Trophoblast cell (in vitro differentiated cells and primary cell): Measurements from ENCODE around the gene STX3.
"Not testable (repeated sequence)": the region's sequence is repeated elsewhere in the genome, so short reads cannot be mapped to it uniquely, and the experiment has no call there.

Experiments used
- DNase-seq, 2 donors: peaks; one replicate each; pipeline ENCODE4 v3.0.0-alpha.2; 2016
- H2AFZ ChIP-seq: 2 replicates; pipeline ENCODE4 v1.6.1; 2013; ENCODE audit warnings: low read length, moderate library complexity, mild to moderate bottlenecking; ENCODE audit not compliant: insufficient read depth, poor library complexity
- H2AK5ac ChIP-seq: 2 replicates; pipeline ENCODE4 v1.6.1; 2013; ENCODE audit warnings: mild to moderate bottlenecking, low read length
- H2BK120ac ChIP-seq: 2 replicates; pipeline ENCODE4 v1.6.1; 2013; ENCODE audit warnings: low read length, mild to moderate bottlenecking, moderate library complexity; ENCODE audit not compliant: insufficient read depth, poor library complexity
- H2BK12ac ChIP-seq: 2 replicates; pipeline ENCODE4 v1.6.1; 2013; ENCODE audit warnings: mild to moderate bottlenecking, low read length, moderate library complexity
- H2BK5ac ChIP-seq: 2 replicates; pipeline ENCODE4 v1.6.1; 2013; ENCODE audit warnings: low read length, low read depth, moderate library complexity, mild to moderate bottlenecking; ENCODE audit not compliant: poor library complexity
- H3K14ac ChIP-seq: 2 replicates; pipeline ENCODE4 v1.6.1; 2013; ENCODE audit warnings: mild to moderate bottlenecking, low read length
- H3K18ac ChIP-seq: 2 replicates; pipeline ENCODE4 v1.6.1; 2013; ENCODE audit warnings: mild to moderate bottlenecking, low read length
- H3K23ac ChIP-seq: 2 replicates; pipeline ENCODE4 v1.6.1; 2013; ENCODE audit warnings: low read length
- H3K27ac ChIP-seq: 2 replicates; pipeline ENCODE4 v1.5.1; 2013; ENCODE audit warnings: low read depth, mild to moderate bottlenecking, inconsistent platforms, low read length, moderate library complexity
- H3K27me3 ChIP-seq: 2 replicates; pipeline ENCODE4 v1.6.1; 2013; ENCODE audit warnings: inconsistent platforms, mild to moderate bottlenecking, low read length, moderate library complexity; ENCODE audit not compliant: insufficient read depth
- H3K36me3 ChIP-seq, 2 experiments: 1 replicate in 1 of 2; 2 replicates in 1 of 2; pipeline ENCODE4 v1.6.1; 2013; ENCODE audit warnings: low read length in 2 of 2, mild to moderate bottlenecking in 2 of 2, moderate library complexity in 1 of 2; ENCODE audit not compliant: insufficient read depth in 2 of 2, control insufficient read depth in 1 of 2
- H3K4ac ChIP-seq: 2 replicates; pipeline ENCODE4 v1.6.1; 2013; ENCODE audit warnings: low read depth, mild to moderate bottlenecking, low read length, moderate library complexity
- H3K4me1 ChIP-seq, 2 experiments: 1 replicate in 1 of 2; 2 replicates in 1 of 2; pipeline ENCODE4 v1.6.1; 2013; ENCODE audit warnings: low read length in 2 of 2, mild to moderate bottlenecking in 2 of 2, moderate library complexity in 1 of 2; ENCODE audit not compliant: insufficient read depth in 2 of 2, control insufficient read depth in 1 of 2
- H3K4me2 ChIP-seq: 2 replicates; pipeline ENCODE4 v1.6.1; 2013; ENCODE audit warnings: inconsistent platforms, mild to moderate bottlenecking, low read length, moderate library complexity
- H3K4me3 ChIP-seq: 2 replicates; pipeline ENCODE4 v1.5.1; 2013; ENCODE audit warnings: mild to moderate bottlenecking, low read depth, low read length, inconsistent platforms
- H3K79me1 ChIP-seq: one replicate; pipeline ENCODE4 v1.6.1; 2013; ENCODE audit warnings: low read length
- H3K79me2 ChIP-seq: 2 replicates; pipeline ENCODE4 v1.6.1; 2013; ENCODE audit warnings: low read length, mild to moderate bottlenecking; ENCODE audit not compliant: control insufficient read depth, insufficient read depth, poor library complexity
- H3K9ac ChIP-seq: 2 replicates; pipeline ENCODE4 v1.6.1; 2013; ENCODE audit warnings: mild to moderate bottlenecking, low read length
- H3K9me3 ChIP-seq: 2 replicates; pipeline ENCODE4 v1.6.1; 2013; ENCODE audit warnings: low read depth, mild to moderate bottlenecking, control low read depth, inconsistent platforms, low read length; ENCODE audit not compliant: insufficient read depth
- H4K12ac ChIP-seq: 2 replicates; pipeline ENCODE4 v1.6.1; 2013; ENCODE audit warnings: low read depth, mild to moderate bottlenecking, low read length, moderate library complexity
- H4K8ac ChIP-seq: 2 replicates; pipeline ENCODE4 v1.6.1; 2013; ENCODE audit warnings: low read depth, mild to moderate bottlenecking, low read length, moderate library complexity
- H4K91ac ChIP-seq: one replicate; pipeline ENCODE4 v1.6.1; 2013; ENCODE audit warnings: low read depth, mild to moderate bottlenecking, low read length, moderate library complexity
- WGBS: extraction: QIAGEN DNeasy Blood & Tissue Kit; methylation state at CpG from one replicate; pipeline ENCODE4 v1.1.7; 2013; ENCODE audit warnings: missing lambda C conversion rate; ENCODE audit not compliant: insufficient read length, insufficient coverage; ENCODE audit errors: extremely low coverage; 5-methylcytosine and 5-hydroxymethylcytosine counted together

STX3 gene

GRCh38 chr11:59814021-59814420 lies 58.8 kb downstream of the STX3 start:
- Histone ChIP-seq H3K14ac (no peak overlapping the region), H2BK5ac (no peak overlapping the region)

GRCh38 chr11:59815754-59816153 lies 60.6 kb downstream of the STX3 start:
- H3K27ac ChIP-seq = no peak overlapping the region
- H2BK120ac ChIP-seq = no peak overlapping the region
- no peak for DNase-seq
- H2BK12ac ChIP-seq = no peak overlapping the region
- no peak overlapping the region for H4K91ac ChIP-seq
- H3K4me2 ChIP-seq = no peak overlapping the region
- no peak overlapping the region for H2BK5ac ChIP-seq
- no peak overlapping the region for H2AK5ac ChIP-seq
- H3K27me3 ChIP-seq = no peaks in the 10 kb centered on the region
- no peaks in the 10 kb centered on the region for H3K36me3 ChIP-seq
- H3K79me1 ChIP-seq = no peaks in the 10 kb centered on the region
- H3K23ac ChIP-seq = no peak overlapping the region
- H3K79me2 ChIP-seq = no peaks in the 10 kb centered on the region
- no peak overlapping the region for H3K18ac ChIP-seq
- no peaks in the 10 kb centered on the region for H3K4me1 ChIP-seq
- H4K8ac ChIP-seq = no peak overlapping the region
- no peak overlapping the region for H3K4ac ChIP-seq
- no peak overlapping the region for H4K12ac ChIP-seq
- no peak overlapping the region for H3K4me3 ChIP-seq
- no peak overlapping the region for H3K9ac ChIP-seq
- H3K9me3 ChIP-seq = no peaks in the 10 kb centered on the region
- H3K14ac ChIP-seq = no peak overlapping the region
- no peak overlapping the region for H2AFZ ChIP-seq
- WGBS = no CpG with 5 or more reads among the region's 1 CpG

More at GRCh38 chr11:59814021-59814420, 58.8 kb downstream of the STX3 start:
- Histone ChIP-seq H3K4me2 (no peak overlapping the region), H3K4me3 (no peak overlapping the region), H4K12ac (no peak overlapping the region), H3K4me1 (peaks cover 0 to 4% of the 10 kb centered on the region in 2 experiments), H3K9me3 (no peaks in the 10 kb centered on the region), H4K8ac (no peak overlapping the region), H4K91ac (no peak overlapping the region), H2AK5ac (no peak overlapping the region), H3K36me3 (no peaks in the 10 kb centered on the region), H2BK12ac (no peak overlapping the region), H3K79me1 (peaks cover 4% of the 10 kb centered on the region), H2AFZ (no peak overlapping the region), H3K27ac (no peak overlapping the region), H3K27me3 (no peaks in the 10 kb centered on the region), H3K79me2 (no peaks in the 10 kb centered on the region), H2BK120ac (no peak overlapping the region), H3K4ac (no peak overlapping the region), H3K9ac (no peak overlapping the region), H3K18ac (no peak overlapping the region), H3K23ac (no peak overlapping the region)
- WGBS = no CpG with 5 or more reads among the region's 1 CpG
- DNase-seq = no peak

- not testable (repeated sequence) for H2BK5ac ChIP-seq, H3K79me1 ChIP-seq, H3K4ac ChIP-seq, H3K36me3 ChIP-seq, H2AK5ac ChIP-seq, H3K79me2 ChIP-seq, H3K4me1 ChIP-seq, DNase-seq, H3K4me2 ChIP-seq, H2BK120ac ChIP-seq, H3K4me3 ChIP-seq, H3K27me3 ChIP-seq, H3K18ac ChIP-seq, H3K9ac ChIP-seq, H3K23ac ChIP-seq, H3K27ac ChIP-seq, H2BK12ac ChIP-seq, H3K9me3 ChIP-seq, H4K91ac ChIP-seq, H2AFZ ChIP-seq, H4K12ac ChIP-seq, H4K8ac ChIP-seq, H3K14ac ChIP-seq
- no CpG with 5 or more reads among the region's 1 CpG for WGBS
Observed at GRCh38 chr11:59816434-59816833, 61.3 kb downstream of the STX3 start.

- Histone ChIP-seq H3K14ac (no peak overlapping the region), H3K27me3 (no peaks in the 10 kb centered on the region), H3K4me1 (no peaks in the 10 kb centered on the region), H3K4me2 (no peak overlapping the region), H3K9ac (no peak overlapping the region), H4K12ac (no peak overlapping the region), H3K18ac (no peak overlapping the region), H3K36me3 (no peaks in the 10 kb centered on the region), H3K23ac (no peak overlapping the region), H4K91ac (no peak overlapping the region), H2BK120ac (no peak overlapping the region), H4K8ac (no peak overlapping the region), H3K79me2 (no peaks in the 10 kb centered on the region), H2BK12ac (no peak overlapping the region), H2AK5ac (no peak overlapping the region), H3K9me3 (no peaks in the 10 kb centered on the region), H2BK5ac (no peak overlapping the region), H3K4ac (no peak overlapping the region), H2AFZ (no peak overlapping the region), H3K79me1 (no peaks in the 10 kb centered on the region), H3K27ac (no peak overlapping the region), H3K4me3 (no peak overlapping the region)
- DNase-seq = no peak
- WGBS = no CpG with 5 or more reads among the region's 4 CpGs
Observed at GRCh38 chr11:59818572-59818971, 63.4 kb downstream of the STX3 start.
